Cardiac septum (tissue), 1 donor: ENCODE measurements around the gene PILRB. TPM values are rescaled to one million over a fixed set of nuclear protein-coding genes. Genes with fewer than 3 reads are reported as not detected.

Source experiments
- DNase-seq: peaks from one replicate; pipeline ENCODE4 v3.0.0-alpha.2; 2020; ENCODE audit warnings: low spot score
- intact Hi-C: fragments of 100-400 bp; cut with DNase I; formaldehyde crosslinking; loops from one replicate; pipeline ENCODE4 v1.14.0; 2022
- total RNA-seq: library from RNA; stranded (reverse); fragmentation: NEBNext Ultra II Directional; extraction: Animal tissue kit (Norgen Biotek cat#: 25700); gene quantifications from one replicate; pipeline ENCODE4 v1.2.1, GENCODE V29; 2021
- donor health status: DM: no; HTN: no; CAD: no.

The PILRB gene
- total RNA-seq, 1 donor from 2014 or later: 11.6 TPM

- intact Hi-C loops: no loop called here
- no peak for DNase-seq
These were observed 39.6 kb downstream of the PILRB start for GRCh38 chr7:100397315-100398081.

DNA sequence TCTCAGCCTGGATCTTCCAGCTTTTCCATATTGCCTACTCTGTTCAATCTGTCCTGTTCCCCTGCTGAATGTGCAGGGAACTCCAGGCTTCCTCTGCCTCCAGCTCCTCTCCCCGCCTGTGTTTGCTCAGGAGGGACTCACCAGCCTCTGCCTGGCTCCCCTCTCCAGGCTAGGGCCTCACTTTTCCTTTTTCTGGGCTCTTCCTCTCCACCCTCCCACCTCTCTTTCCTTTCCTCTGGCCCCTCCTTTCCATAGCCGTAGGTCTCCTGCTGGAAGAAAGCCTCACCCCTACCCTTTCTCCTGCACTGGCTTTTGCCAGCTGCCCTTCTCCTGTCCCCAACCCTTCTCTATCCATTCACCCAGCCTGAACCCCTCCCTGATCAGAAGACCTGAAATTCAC is 40.3 kb downstream of the PILRB start:
- intact Hi-C loops: no loop called here
- no peak for DNase-seq

DNA sequence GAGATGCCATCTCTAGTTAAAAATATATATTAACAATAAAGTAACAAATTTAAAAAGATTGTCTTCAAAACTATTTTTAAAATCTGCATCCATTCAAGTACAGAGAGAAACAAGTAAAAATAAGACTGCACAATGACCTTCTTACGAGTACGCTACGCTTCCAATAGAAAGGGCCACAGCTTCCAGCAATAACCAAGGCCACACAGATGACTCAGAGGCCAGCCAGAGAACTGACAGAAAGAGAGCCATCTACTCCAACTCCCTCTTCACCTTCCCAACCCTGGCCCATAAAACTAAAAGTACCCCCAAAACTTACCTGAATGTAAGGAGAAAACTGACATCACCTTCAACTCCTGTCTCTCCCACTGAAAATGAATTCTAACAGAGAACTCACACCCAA is 42.1 kb downstream of the PILRB start:
- DNase-seq: no peak
- intact Hi-C loops: no loop called here

DNA sequence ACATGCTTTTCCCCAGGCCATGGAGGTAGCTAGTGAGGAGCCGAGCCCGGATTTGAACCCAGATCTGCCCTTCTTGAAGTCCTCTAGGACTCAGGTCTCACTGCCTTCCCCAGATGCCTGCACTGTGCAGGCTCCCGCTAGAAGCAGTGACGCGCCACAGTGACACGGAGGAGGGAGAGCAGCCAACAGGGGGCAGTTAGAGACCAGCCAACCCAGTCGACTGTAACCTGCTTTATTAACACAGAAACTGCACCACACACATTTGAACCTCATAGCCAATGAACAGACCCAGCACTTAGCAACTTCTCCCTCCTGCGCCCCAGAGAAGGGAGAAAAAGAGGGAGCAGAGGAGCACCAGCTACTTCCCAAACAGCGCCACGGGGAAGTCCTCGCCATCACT is 42.7 kb downstream of the PILRB start:
- intact Hi-C loops: no loop called here
- DNase-seq: no peak

DNA sequence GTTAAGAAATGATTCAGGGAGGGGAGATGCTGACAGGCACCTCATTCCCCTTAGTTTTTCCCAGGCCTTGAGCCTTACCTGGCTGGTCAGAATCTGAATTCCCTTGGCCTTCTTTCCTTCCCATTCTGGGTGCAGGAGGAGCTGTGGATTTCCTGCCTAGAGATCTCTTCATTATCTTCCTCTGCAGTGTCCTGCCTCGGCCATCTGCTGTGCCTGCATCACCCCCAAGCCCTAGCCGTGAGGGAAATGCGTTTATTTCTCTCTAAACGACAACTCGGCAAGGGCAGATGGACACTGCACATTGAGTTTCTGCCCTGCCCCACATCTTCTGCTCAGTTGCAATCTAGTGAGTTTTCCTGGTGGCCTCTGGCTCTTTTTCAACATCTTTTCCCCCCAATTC is 43.9 kb downstream of the PILRB start:
- intact Hi-C loops: no loop called here
- DNase-seq: no peak

DNA sequence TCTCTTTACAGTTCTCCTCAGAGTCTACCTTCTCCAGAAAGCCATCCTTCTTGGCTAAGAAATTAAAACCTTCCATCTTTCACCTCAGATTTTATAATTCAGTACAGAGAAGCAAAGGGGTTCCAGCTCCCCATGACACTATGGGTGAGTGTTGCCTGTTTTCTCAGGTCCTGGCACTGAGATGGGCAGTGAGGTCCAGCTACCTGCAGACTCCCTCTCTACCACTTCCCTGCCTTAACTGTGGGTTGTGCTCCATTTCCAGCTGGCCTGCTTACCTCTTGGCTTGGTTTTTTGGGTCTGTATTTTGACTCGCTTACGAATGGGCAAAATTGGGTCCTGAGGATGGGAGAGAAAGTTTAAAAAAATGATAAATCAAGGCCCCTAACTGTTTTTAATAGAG is 44.3 kb downstream of the PILRB start:
- no peak for DNase-seq
- intact Hi-C loops: no loop called here

- intact Hi-C loops: no loop called here
- no peak for DNase-seq
These were observed 48.9 kb downstream of the PILRB start for GRCh38 chr7:100406767-100407166.

DNA sequence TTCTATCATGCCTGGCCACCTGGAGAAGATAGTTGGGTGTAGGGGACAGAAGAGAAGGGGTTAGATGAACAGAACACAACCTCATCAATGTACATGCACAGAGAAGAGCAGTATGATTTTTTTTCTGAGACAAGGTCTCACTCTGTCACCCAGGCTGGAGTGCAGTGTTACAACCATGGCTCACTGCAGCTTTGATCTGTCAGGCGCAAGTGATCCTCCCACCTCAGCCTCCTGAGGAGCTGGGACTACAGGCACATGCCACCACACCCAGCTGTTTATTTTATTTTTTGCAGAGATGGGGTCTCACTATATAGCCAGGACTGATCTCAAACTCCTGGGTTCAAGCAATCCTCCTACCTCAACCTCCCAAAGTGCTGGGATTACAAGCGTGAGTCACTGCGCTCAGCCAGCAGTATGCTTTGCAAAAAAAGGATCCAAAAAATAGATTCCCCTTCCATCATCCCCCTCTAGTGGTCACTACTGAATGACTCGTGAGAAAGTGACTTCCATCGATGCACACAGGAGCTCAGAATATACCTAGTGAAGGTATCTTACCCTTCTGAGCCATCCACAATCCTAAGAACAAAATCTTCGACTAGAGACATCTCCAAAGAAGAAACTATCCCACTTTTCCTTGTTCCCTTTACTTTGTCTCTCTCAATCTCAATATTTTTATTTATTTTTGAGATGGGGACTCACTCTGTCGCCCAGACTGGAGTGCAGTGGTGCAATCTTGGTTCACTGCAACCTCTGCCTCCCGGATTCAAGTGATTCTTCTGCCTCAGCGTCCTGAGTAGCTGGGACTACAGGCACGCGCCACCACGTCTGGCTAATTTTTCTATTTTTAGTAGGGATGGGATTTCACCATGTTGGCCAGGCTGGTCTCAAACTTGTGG is 49.6 kb downstream of the PILRB start:
- DNase-seq: no peak
- intact Hi-C loops: no loop called here

- DNase-seq: no peak
- intact Hi-C loops: no loop called here
These were observed 53.2 kb downstream of the PILRB start for GRCh38 chr7:100411101-100411500.

- DNase-seq: no peak
- intact Hi-C loops: no loop called here
These were observed 55.4 kb downstream of the PILRB start for GRCh38 chr7:100413346-100413745.

GRCh38 chr7:100413889-100414288 is 56.0 kb downstream of the PILRB start:
- intact Hi-C loops: no loop called here
- no peak for DNase-seq

- DNase-seq: no peak
- intact Hi-C loops: no loop called here
These were observed 57.5 kb downstream of the PILRB start for GRCh38 chr7:100415448-100415847.

Other genes starting within 250 kb of the PILRB start
- 26.6 TPM for gene TAF6, start 238.8 kb upstream of the PILRB start, total RNA-seq
- gene CNPY4, start 238.5 kb upstream of the PILRB start, total RNA-seq: 9.7 TPM
- gene MBLAC1, start 231.2 kb upstream of the PILRB start, total RNA-seq: 1.5 TPM
- 89.1 TPM for gene LAMTOR4, start 209.2 kb upstream of the PILRB start, total RNA-seq
- 11.4 TPM for gene TRAPPC14, start 199.4 kb upstream of the PILRB start, total RNA-seq
- gene GAL3ST4, start 189.5 kb upstream of the PILRB start, total RNA-seq: 1.5 TPM
- 0.92 TPM for gene GPC2, start 180.7 kb upstream of the PILRB start, total RNA-seq
- gene STAG3, start 180.2 kb upstream of the PILRB start, total RNA-seq: 0.43 TPM
- not detected for gene PVRIG, start 138.2 kb upstream of the PILRB start, total RNA-seq
- not detected for gene SPDYE3, start 50.4 kb upstream of the PILRB start, total RNA-seq
- 2.3 TPM for gene PILRA, start 15.4 kb downstream of the PILRB start, total RNA-seq
- gene ZCWPW1, start 70.6 kb downstream of the PILRB start, total RNA-seq: 3.4 TPM
- gene MEPCE, start 71.7 kb downstream of the PILRB start, total RNA-seq: 19.7 TPM
- 15.7 TPM for gene PPP1R35, start 78.4 kb downstream of the PILRB start, total RNA-seq
- 1.1 TPM for gene SPACDR, start 106.1 kb downstream of the PILRB start, total RNA-seq
- gene TSC22D4, start 121.1 kb downstream of the PILRB start, total RNA-seq: 35.0 TPM
- gene NYAP1, start 125.8 kb downstream of the PILRB start, total RNA-seq: 0.22 TPM
- 28.6 TPM for gene AGFG2, start 181.1 kb downstream of the PILRB start, total RNA-seq
- gene SAP25, start 215.8 kb downstream of the PILRB start, total RNA-seq: not detected
- gene LRCH4, start 228.0 kb downstream of the PILRB start, total RNA-seq: 25.8 TPM
- 0.40 TPM for gene FBXO24, start 228.2 kb downstream of the PILRB start, total RNA-seq
- 39.5 TPM for gene PCOLCE, start 244.2 kb downstream of the PILRB start, total RNA-seq